Suppressor macrophage treated with lipopolysaccharide for 4 hours (primary cell): ENCODE measurements around the gene HOXA1.
A peak's percentile ranks its signal among the peaks of the same experiment; 100 is the strongest.

ENCODE experiments used
- DNase-seq: peaks from one replicate; pipeline ENCODE4 v3.0.0-alpha.2; 2020

The HOXA1 gene

GRCh38 chr7:27131390-27131819 is 35.6 kb upstream of the HOXA1 start:
- no peak for DNase-seq

- peak; percentile 91 for DNase-seq
These were observed 35.0 kb upstream of the HOXA1 start, which contains the start of gene HOXA4 for GRCh38 chr7:27130540-27131389. TSS of gene HOXA4 (minus strand) at chr7:27130757. CDS start at chr7:27130733, 24 bp downstream.

GRCh38 chr7:27129729-27130539 is 34.1 kb upstream of the HOXA1 start:
- no peak for DNase-seq

- no peak for DNase-seq
These were observed 33.3 kb upstream of the HOXA1 start for GRCh38 chr7:27128776-27129728.

- no peak for DNase-seq
These were observed 32.2 kb upstream of the HOXA1 start for GRCh38 chr7:27128034-27128433.

GRCh38 chr7:27126596-27127327 is 31.0 kb upstream of the HOXA1 start:
- DNase-seq, result no peak

GRCh38 chr7:27125986-27126394 is 30.2 kb upstream of the HOXA1 start:
- no peak for DNase-seq

- no peak for DNase-seq
These were observed 29.3 kb upstream of the HOXA1 start for GRCh38 chr7:27124902-27125689.

- no peak for DNase-seq
These were observed 28.5 kb upstream of the HOXA1 start for GRCh38 chr7:27124096-27124901.

- DNase-seq, result no peak
These were observed 27.8 kb upstream of the HOXA1 start for GRCh38 chr7:27123477-27124053.

GRCh38 chr7:27123007-27123476 is 27.2 kb upstream of the HOXA1 start:
- no peak for DNase-seq

- no peak for DNase-seq
These were observed 26.5 kb upstream of the HOXA1 start for GRCh38 chr7:27122077-27122910.

- DNase-seq, result no peak
These were observed 25.9 kb upstream of the HOXA1 start for GRCh38 chr7:27121684-27122076.

GRCh38 chr7:27119412-27119911 is 23.7 kb upstream of the HOXA1 start:
- DNase-seq, result no peak

GRCh38 chr7:27118580-27118979 is 22.8 kb upstream of the HOXA1 start:
- DNase-seq, result no peak

GRCh38 chr7:27117887-27118491 is 22.2 kb upstream of the HOXA1 start:
- DNase-seq, result no peak

GRCh38 chr7:27116962-27117886 is 21.4 kb upstream of the HOXA1 start:
- DNase-seq, result no peak
